ENCODE data around the gene ITGB2.

ITGB2 gene

GRCh38 chr21:44847261-44848056 lies 73.2 kb downstream of the ITGB2 start:
- intact Hi-C loops (cut with micrococcal nuclease), result loop anchor here (5.0 kb wide), 2 partner anchors 35 kb away; no protein-coding TSS in a partner anchor
- Mint-ChIP-seq H3K27ac (peak overlapping the region; percentile 86), H3K4me3 (no peak overlapping the region), H3K4me1 (ENCODE audit: low read depth) (peaks cover 65% of the 10 kb centered on the region), H3K9me3 (no peaks in the 10 kb centered on the region), H3K27me3 (peaks cover 14% of the 10 kb centered on the region), H3K36me3 (ENCODE audit: low read depth) (peaks cover 50% of the 10 kb centered on the region)

GRCh38 chr21:44846485-44847260 lies 74.0 kb downstream of the ITGB2 start:
- intact Hi-C loops (cut with micrococcal nuclease), result loop anchor here (5.0 kb wide), 2 partner anchors 34 to 36 kb away; no protein-coding TSS in a partner anchor
- peak overlapping the region; percentile 67 for H3K4me3 Mint-ChIP-seq
- H3K27me3 Mint-ChIP-seq, result peaks cover 20% of the 10 kb centered on the region
- H3K36me3 Mint-ChIP-seq (ENCODE audit: low read depth), result peaks cover 42% of the 10 kb centered on the region
- peak overlapping the region; percentile 86 for H3K27ac Mint-ChIP-seq
- H3K9me3 Mint-ChIP-seq, result no peaks in the 10 kb centered on the region
- H3K4me1 Mint-ChIP-seq (ENCODE audit: low read depth), result peaks cover 58% of the 10 kb centered on the region

- Mint-ChIP-seq H3K4me1 (ENCODE audit: low read depth) (peaks cover 55% of the 10 kb centered on the region), H3K27me3 (peaks cover 24% of the 10 kb centered on the region), H3K4me3 (peak overlapping the region; percentile 67), H3K36me3 (ENCODE audit: low read depth) (peaks cover 37% of the 10 kb centered on the region), H3K27ac (peak overlapping the region; percentile 86), H3K9me3 (no peaks in the 10 kb centered on the region)
- intact Hi-C loops (cut with micrococcal nuclease), result loop anchor here (5.0 kb wide), 2 partner anchors 34 to 36 kb away; no protein-coding TSS in a partner anchor
Measured at GRCh38 chr21:44846224-44846484, 74.5 kb downstream of the ITGB2 start.

- peak overlapping the region; percentile 67 for H3K4me3 Mint-ChIP-seq
- H3K27ac Mint-ChIP-seq, result peak overlapping the region; percentile 86
- H3K36me3 Mint-ChIP-seq (ENCODE audit: low read depth), result peaks cover 32% of the 10 kb centered on the region
- peaks cover 49% of the 10 kb centered on the region for H3K4me1 Mint-ChIP-seq (ENCODE audit: low read depth)
- peaks cover 27% of the 10 kb centered on the region for H3K27me3 Mint-ChIP-seq
- H3K9me3 Mint-ChIP-seq, result no peaks in the 10 kb centered on the region
- intact Hi-C loops (cut with micrococcal nuclease), result loop anchor here (5.0 kb wide), 2 partner anchors 33 to 37 kb away; no protein-coding TSS in a partner anchor
Measured at GRCh38 chr21:44845418-44846223, 75.1 kb downstream of the ITGB2 start.

GRCh38 chr21:44844256-44844655 lies 76.4 kb downstream of the ITGB2 start:
- no peaks in the 10 kb centered on the region for H3K9me3 Mint-ChIP-seq
- no peak overlapping the region for H3K27ac Mint-ChIP-seq
- peaks cover 27% of the 10 kb centered on the region for H3K27me3 Mint-ChIP-seq
- intact Hi-C loops (cut with micrococcal nuclease), result no loop called here
- H3K36me3 Mint-ChIP-seq (ENCODE audit: low read depth), result peaks cover 18% of the 10 kb centered on the region
- no peak overlapping the region for H3K4me3 Mint-ChIP-seq
- H3K4me1 Mint-ChIP-seq (ENCODE audit: low read depth), result peaks cover 40% of the 10 kb centered on the region

GRCh38 chr21:44842721-44843445 lies 77.8 kb downstream of the ITGB2 start:
- peaks cover 4% of the 10 kb centered on the region for H3K36me3 Mint-ChIP-seq (ENCODE audit: low read depth)
- peak overlapping the region; percentile 2 for H3K27ac Mint-ChIP-seq
- peaks cover 29% of the 10 kb centered on the region for H3K27me3 Mint-ChIP-seq
- no peak overlapping the region for H3K4me3 Mint-ChIP-seq
- no peaks in the 10 kb centered on the region for H3K9me3 Mint-ChIP-seq
- intact Hi-C loops (cut with micrococcal nuclease), result no loop called here
- peaks cover 33% of the 10 kb centered on the region for H3K4me1 Mint-ChIP-seq (ENCODE audit: low read depth)

GRCh38 chr21:44842087-44842486 lies 78.6 kb downstream of the ITGB2 start:
- Mint-ChIP-seq H3K27ac (no peak overlapping the region), H3K27me3 (peaks cover 31% of the 10 kb centered on the region), H3K36me3 (ENCODE audit: low read depth) (no peaks in the 10 kb centered on the region), H3K4me1 (ENCODE audit: low read depth) (peaks cover 26% of the 10 kb centered on the region), H3K9me3 (no peaks in the 10 kb centered on the region), H3K4me3 (no peak overlapping the region)
- intact Hi-C loops (cut with micrococcal nuclease), result no loop called here

GRCh38 chr21:44840771-44841170 lies 79.9 kb downstream of the ITGB2 start:
- H3K9me3 Mint-ChIP-seq, result no peaks in the 10 kb centered on the region
- no peak overlapping the region for H3K27ac Mint-ChIP-seq
- H3K4me3 Mint-ChIP-seq, result no peak overlapping the region
- intact Hi-C loops (cut with micrococcal nuclease), result no loop called here
- peaks cover 31% of the 10 kb centered on the region for H3K27me3 Mint-ChIP-seq
- H3K4me1 Mint-ChIP-seq (ENCODE audit: low read depth), result peaks cover 17% of the 10 kb centered on the region
- H3K36me3 Mint-ChIP-seq (ENCODE audit: low read depth), result no peaks in the 10 kb centered on the region

GRCh38 chr21:44838951-44839350 lies 81.7 kb downstream of the ITGB2 start:
- Mint-ChIP-seq H3K4me1 (ENCODE audit: low read depth) (peaks cover 18% of the 10 kb centered on the region), H3K4me3 (no peak overlapping the region), H3K36me3 (ENCODE audit: low read depth) (no peaks in the 10 kb centered on the region), H3K27ac (no peak overlapping the region), H3K27me3 (peaks cover 26% of the 10 kb centered on the region), H3K9me3 (no peaks in the 10 kb centered on the region)
- intact Hi-C loops (cut with micrococcal nuclease), result no loop called here

GRCh38 chr21:44838039-44838895 lies 82.4 kb downstream of the ITGB2 start:
- no peak overlapping the region for H3K27ac Mint-ChIP-seq

GRCh38 chr21:44837537-44837936 lies 83.2 kb downstream of the ITGB2 start:
- Mint-ChIP-seq H3K9me3 (no peaks in the 10 kb centered on the region), H3K4me3 (no peak overlapping the region), H3K36me3 (ENCODE audit: low read depth) (no peaks in the 10 kb centered on the region), H3K27ac (peak overlapping the region; percentile 9), H3K27me3 (peaks cover 18% of the 10 kb centered on the region), H3K4me1 (ENCODE audit: low read depth) (peaks cover 31% of the 10 kb centered on the region)
- intact Hi-C loops (cut with micrococcal nuclease), result no loop called here

More at GRCh38 chr21:44838039-44838895, 82.4 kb downstream of the ITGB2 start:
- H3K4me3 Mint-ChIP-seq, result no peak overlapping the region
- intact Hi-C loops (cut with micrococcal nuclease), result no loop called here
- H3K36me3 Mint-ChIP-seq (ENCODE audit: low read depth), result no peaks in the 10 kb centered on the region
- no peaks in the 10 kb centered on the region for H3K9me3 Mint-ChIP-seq
- H3K27me3 Mint-ChIP-seq, result peaks cover 25% of the 10 kb centered on the region
- H3K4me1 Mint-ChIP-seq (ENCODE audit: low read depth), result peaks cover 23% of the 10 kb centered on the region

- H3K4me1 Mint-ChIP-seq (ENCODE audit: low read depth), result peaks cover 32% of the 10 kb centered on the region
- H3K27ac Mint-ChIP-seq, result peak overlapping the region; percentile 9
- H3K27me3 Mint-ChIP-seq, result peaks cover 11% of the 10 kb centered on the region
- H3K4me3 Mint-ChIP-seq, result no peak overlapping the region
- H3K9me3 Mint-ChIP-seq, result no peaks in the 10 kb centered on the region
- no peaks in the 10 kb centered on the region for H3K36me3 Mint-ChIP-seq (ENCODE audit: low read depth)
- intact Hi-C loops (cut with micrococcal nuclease), result no loop called here
Measured at GRCh38 chr21:44836666-44837471, 83.8 kb downstream of the ITGB2 start.

Data from dendritic cell treated with granulocyte-macrophage colony-stimulating factor and Interleukin-4, amounts not matched to agents 40 ng/mL and 50 ng/mL, for 4 days (primary cell).